ENCODE results near the gene HOXD11. TPM values are rescaled to one million over a fixed set of nuclear protein-coding genes. Genes with fewer than 3 reads are reported as not detected.

Gene HOXD11
- total RNA-seq, 2 experiments from 2014 or later: not detected

GRCh38 chr2:176130957-176131847 lies 24.1 kb downstream of the HOXD11 start:
- Histone ChIP-seq H3K27ac (ENCODE audit: low read depth, low read length, poor library complexity, severe bottlenecking) (no peak overlapping the region), H4K20me1 (ENCODE audit: insufficient read depth, low read length) (no peaks in the 10 kb centered on the region), H3K36me3 (ENCODE audit: insufficient read depth, low read length) (no peaks in the 10 kb centered on the region), H2AFZ (ENCODE audit: low read length) (no peak overlapping the region), H3K79me2 (ENCODE audit: insufficient read depth, low read depth, low read length) (no peaks in the 10 kb centered on the region), H3K4me1 (ENCODE audit: insufficient read depth, low read length, poor library complexity, severe bottlenecking) (no peaks in the 10 kb centered on the region), H3K4me3 (ENCODE audit: low read depth, low read length, poor library complexity, severe bottlenecking) (no peak overlapping the region), H3K4me2 (ENCODE audit: low read length) (no peak overlapping the region), H3K9me3 (ENCODE audit: low read length) (no peaks in the 10 kb centered on the region), H3K9me2 (ENCODE audit: insufficient read depth, low read length) (no peaks in the 10 kb centered on the region)
- BruUV-seq (replicated peaks): no TSS peak
- TF ChIP-seq CTCF (conservative IDR thresholded peaks at IDR 0.05; ENCODE audit: low read length): no peak
- TF ChIP-seq EZH2phosphoT487 (IDR thresholded peaks at IDR 0.05; ENCODE audit: borderline replicate concordance, low read depth, low read length): no peak; the same call in 1 of the 2 replicates
- no peak for DNase-seq (ENCODE audit: low spot score)
- intact Hi-C loops (cut with micrococcal nuclease; ENCODE audit: unreplicated experiment): no loop called here
- CTCF ChIA-PET (ENCODE audit: unreplicated experiment): no interaction called here
- POLR2A ChIA-PET: interaction anchor here (0.6 to 1.0 kb wide), 4 partner anchors 165 to 1376 kb away, joined by 3 to 5 read pairs (median 4); no protein-coding TSS in a partner anchor

- Histone ChIP-seq H3K79me2 (ENCODE audit: insufficient read depth, low read depth, low read length) (no peaks in the 10 kb centered on the region), H3K4me1 (ENCODE audit: insufficient read depth, low read length, poor library complexity, severe bottlenecking) (no peaks in the 10 kb centered on the region), H3K9me3 (ENCODE audit: low read length) (no peaks in the 10 kb centered on the region), H3K27ac (ENCODE audit: low read depth, low read length, poor library complexity, severe bottlenecking) (no peak overlapping the region), H3K4me2 (ENCODE audit: low read length) (0 out of 2 replicates have a peak overlapping the region, but pooled peaks have one; percentile 35), H4K20me1 (ENCODE audit: insufficient read depth, low read length) (no peaks in the 10 kb centered on the region), H2AFZ (ENCODE audit: low read length) (no peak overlapping the region), H3K4me3 (ENCODE audit: low read depth, low read length, poor library complexity, severe bottlenecking) (no peak overlapping the region), H3K9me2 (ENCODE audit: insufficient read depth, low read length) (no peaks in the 10 kb centered on the region), H3K36me3 (ENCODE audit: insufficient read depth, low read length) (no peaks in the 10 kb centered on the region)
- intact Hi-C loops (cut with micrococcal nuclease; ENCODE audit: unreplicated experiment): no loop called here
- POLR2A ChIA-PET: interaction anchor here (0.9 to 1.0 kb wide), 2 partner anchors 164 to 285 kb away, joined by 3 to 4 read pairs; no protein-coding TSS in a partner anchor
- CTCF ChIA-PET (ENCODE audit: unreplicated experiment): interaction anchor here (1.2 kb wide), 1 partner anchor 323 kb away, joined by 7 read pairs; no protein-coding TSS in a partner anchor
- TF ChIP-seq EZH2phosphoT487 (IDR thresholded peaks at IDR 0.05; ENCODE audit: borderline replicate concordance, low read depth, low read length) (no peak), CTCF (conservative IDR thresholded peaks at IDR 0.05; ENCODE audit: low read length) (no peak)
- BruUV-seq (replicated peaks): no TSS peak
- DNase-seq (ENCODE audit: low spot score): no peak
Measured at GRCh38 chr2:176131848-176132158, 24.7 kb downstream of the HOXD11 start.
